Activated CD8-positive, alpha-beta memory T cell treated with anti-CD3 and anti-CD28 coated beads, Interleukin-2, amount 50 U/mL, for 1 hour (primary cell): ENCODE measurements around the gene PARD6G.

Source experiments
- DNase-seq: peaks from one replicate; pipeline ENCODE4 v3.0.0-alpha.2; 2020; ENCODE audit errors: extremely low read depth

The PARD6G gene

GRCh38 chr18:80108121-80108536 lies 139.2 kb downstream of the PARD6G start:
- DNase-seq, result no peak

GRCh38 chr18:80107426-80107825 lies 139.9 kb downstream of the PARD6G start:
- no peak for DNase-seq
